Neural cell (in vitro differentiated cells): ENCODE results near the gene RAET1G. TPM values are rescaled to one million over a fixed set of nuclear protein-coding genes. Genes with fewer than 3 reads are reported as not detected.

Experiments
- H2AFZ ChIP-seq: fragments of 200-600, 300-800 bp; sonication (generic), shearing (Covaris generic); 2 replicates; pipeline ENCODE4 v1.6.0; 2014; ENCODE audit warnings: low read depth, mild to moderate bottlenecking, antibody characterized with exemption, low read length, moderate library complexity
- H3F3A ChIP-seq: fragments of 200-600 bp; shearing (Covaris generic); 2 replicates; pipeline ENCODE4 v1.6.1; 2016; ENCODE audit warnings: mild to moderate bottlenecking, moderate library complexity, mixed read lengths, antibody characterized with exemption, low read length; ENCODE audit not compliant: insufficient read depth, poor library complexity, severe bottlenecking
- H3K27ac ChIP-seq: fragments of 200-600, 300-800 bp; sonication (generic), shearing (Covaris generic); 2 replicates; pipeline ENCODE4 v1.5.1; 2014; ENCODE audit warnings: mild to moderate bottlenecking, low read length, moderate library complexity
- H3K27me3 ChIP-seq: fragments of 300-800, 200-600 bp; sonication (generic), shearing (Covaris generic); 2 replicates; pipeline ENCODE4 v1.6.0; 2014; ENCODE audit warnings: mild to moderate bottlenecking, low read depth, low read length, moderate library complexity; ENCODE audit not compliant: insufficient read depth
- H3K36me3 ChIP-seq: fragments of 300-800, 200-600 bp; sonication (generic), shearing (Covaris generic); 2 replicates; pipeline ENCODE4 v1.5.1; 2014; ENCODE audit warnings: mild to moderate bottlenecking, antibody characterized with exemption, low read length, moderate library complexity; ENCODE audit not compliant: insufficient read depth
- H3K4me2 ChIP-seq: fragments of 300-800, 200-600 bp; sonication (generic), shearing (Covaris generic); 2 replicates; pipeline ENCODE4 v1.6.0; 2014; ENCODE audit warnings: mild to moderate bottlenecking, low read length
- H3K4me3 ChIP-seq: fragments of 300-800, 200-600 bp; sonication (generic), shearing (Covaris generic); 2 replicates; pipeline ENCODE4 v1.5.1; 2014; ENCODE audit warnings: mild to moderate bottlenecking, low read length, moderate library complexity
- H3K79me2 ChIP-seq: fragments of 200-600 bp; shearing (Covaris generic); replicated peaks from 2 replicates; pipeline ENCODE4 v1.6.0; 2014; ENCODE audit warnings: mild to moderate bottlenecking, low read length, moderate library complexity; ENCODE audit not compliant: insufficient read depth
- H3K9ac ChIP-seq: fragments of 300-800, 200-600 bp; sonication (generic), shearing (Covaris generic); 2 replicates; pipeline ENCODE4 v1.6.1; 2016; ENCODE audit warnings: mild to moderate bottlenecking, low read length, mixed read lengths
- H3K9me2 ChIP-seq: fragments of 200-600 bp; shearing (Covaris generic); 2 replicates; pipeline ENCODE4 v1.6.1; 2016; ENCODE audit warnings: mild to moderate bottlenecking, low read length, mixed read lengths; ENCODE audit not compliant: insufficient read depth
- H3K9me3 ChIP-seq: fragments of 200-600, 300-800 bp; sonication (generic), shearing (Covaris generic); 2 replicates; pipeline ENCODE4 v1.6.1; 2016; ENCODE audit warnings: mild to moderate bottlenecking, mixed run types, low read length, moderate library complexity, mixed read lengths
- H4K20me1 ChIP-seq: fragments of 200-600 bp; shearing (Covaris generic); 2 replicates; pipeline ENCODE4 v1.6.1; 2016; ENCODE audit warnings: mild to moderate bottlenecking, mixed run types; ENCODE audit not compliant: insufficient read depth
- CTCF ChIP-seq: fragments of 450-650 bp; IDR thresholded peaks from 2 replicates; pipeline ENCODE4 v1.5.1; 2014; ENCODE audit warnings: antibody characterized with exemption, mild to moderate bottlenecking, moderate library complexity; ENCODE audit not compliant: poor library complexity, severe bottlenecking
- EP300 ChIP-seq: fragments of 450-650 bp; conservative IDR thresholded peaks from 2 replicates; pipeline ENCODE4 v1.6.1; 2014; ENCODE audit warnings: antibody characterized with exemption, mild to moderate bottlenecking, moderate library complexity; ENCODE audit not compliant: poor library complexity, severe bottlenecking
- EZH2 ChIP-seq: fragments of 200-600, 300-800 bp; shearing (Covaris generic), sonication (generic); IDR thresholded peaks from 2 replicates; pipeline ENCODE4 v1.6.1; 2014; ENCODE audit warnings: antibody characterized with exemption, low read length, borderline replicate concordance, mild to moderate bottlenecking; ENCODE audit not compliant: insufficient read depth, poor library complexity, severe bottlenecking
- MXI1 ChIP-seq: fragments of 450-650 bp; conservative IDR thresholded peaks from 2 replicates; pipeline ENCODE4 v1.6.1; 2014; ENCODE audit warnings: antibody characterized with exemption, mild to moderate bottlenecking; ENCODE audit not compliant: poor library complexity, severe bottlenecking
- POLR2AphosphoS5 ChIP-seq: IDR thresholded peaks from 2 replicates; pipeline ENCODE4 v1.6.1; 2012
- RAD21 ChIP-seq: fragments of 450-650 bp; conservative IDR thresholded peaks from 2 replicates; pipeline ENCODE4 v1.6.1; 2014; ENCODE audit warnings: antibody characterized with exemption, mild to moderate bottlenecking, moderate library complexity
- REST ChIP-seq: IDR thresholded peaks from 2 replicates; pipeline ENCODE4 v1.6.1; 2012; ENCODE audit warnings: borderline replicate concordance
- SMC3 ChIP-seq: fragments of 450-650 bp; conservative IDR thresholded peaks from 2 replicates; pipeline ENCODE4 v1.6.1; 2014; ENCODE audit warnings: antibody characterized with exemption, mild to moderate bottlenecking, moderate library complexity; ENCODE audit not compliant: poor library complexity
- TAF1 ChIP-seq: IDR thresholded peaks from 2 replicates; pipeline ENCODE4 v1.6.1; 2012; ENCODE audit warnings: low read depth
- polyA plus RNA-seq: library from polyadenylated mRNA; depleted of rRNA; stranded (reverse); fragments of >200 nt; gene quantifications from 2 replicates; pipeline ENCODE4 v1.2.3, GENCODE V29; 2014

RAET1G gene
- polyA plus RNA-seq, 1 donor from 2014 or later = not detected

GRCh38 chr6:149876241-149876933 lies 46.5 kb downstream of the RAET1G start:
- Histone ChIP-seq H3K4me3 (no peak overlapping the region), H2AFZ (no peak overlapping the region), H3K4me2 (no peak overlapping the region), H3K9me2 (no peaks in the 10 kb centered on the region), H4K20me1 (no peaks in the 10 kb centered on the region), H3K36me3 (no peaks in the 10 kb centered on the region), H3K9me3 (no peaks in the 10 kb centered on the region), H3F3A (no peaks in the 10 kb centered on the region), H3K9ac (no peak overlapping the region), H3K27ac (no peak overlapping the region), H3K27me3 (no peaks in the 10 kb centered on the region), H3K79me2 (no peaks in the 10 kb centered on the region)
- no peak for TF ChIP-seq TAF1
- no peak for TF ChIP-seq EZH2
- no peak for TF ChIP-seq RAD21
- no peak for TF ChIP-seq CTCF
- TF ChIP-seq EP300 = no peak
- no peak for TF ChIP-seq MXI1
- TF ChIP-seq POLR2AphosphoS5 = no peak
- no peak for TF ChIP-seq SMC3
- TF ChIP-seq REST = no peak

GRCh38 chr6:149872233-149872632 lies 50.7 kb downstream of the RAET1G start:
- H3K9me3 ChIP-seq = no peaks in the 10 kb centered on the region
- no peak overlapping the region for H3K4me2 ChIP-seq
- H3K79me2 ChIP-seq = no peaks in the 10 kb centered on the region
- H2AFZ ChIP-seq = no peak overlapping the region
- H3K9ac ChIP-seq = no peak overlapping the region
- H3K27ac ChIP-seq = no peak overlapping the region
- no peak overlapping the region for H3K4me3 ChIP-seq
- TF ChIP-seq EP300 (no peak), TAF1 (no peak), POLR2AphosphoS5 (no peak), SMC3 (no peak)
- H3K36me3 ChIP-seq = no peaks in the 10 kb centered on the region
- no peaks in the 10 kb centered on the region for H3K27me3 ChIP-seq
- no peaks in the 10 kb centered on the region for H3K9me2 ChIP-seq
- H4K20me1 ChIP-seq = no peaks in the 10 kb centered on the region
- H3F3A ChIP-seq = no peaks in the 10 kb centered on the region
